IMR-90 (cell line): ENCODE data around the gene MRM2.

Experiments
- BHLHE40 ChIP-seq: fragments of 150-350 bp; IDR thresholded peaks from 2 replicates; pipeline ENCODE4 v1.6.1; 2016; ENCODE audit warnings: mild to moderate bottlenecking, low read depth, low read length
- CEBPB ChIP-seq: IDR thresholded peaks from 2 replicates; pipeline ENCODE4 v1.6.1; 2012; ENCODE audit warnings: low read depth, low read length, improper control_type of control experiment
- FOS ChIP-seq: fragments of 150-350 bp; IDR thresholded peaks from 2 replicates; pipeline ENCODE4 v1.6.1; 2016; ENCODE audit warnings: low read depth, low read length
- POLR2A ChIP-seq: IDR thresholded peaks from 2 replicates; pipeline ENCODE4 v1.6.1; 2012; ENCODE audit warnings: mild to moderate bottlenecking, low read depth, low read length
- RAD21 ChIP-seq: IDR thresholded peaks from 2 replicates; pipeline ENCODE4 v1.6.1; 2012; ENCODE audit warnings: low read length, improper control_type of control experiment
- RFX5 ChIP-seq: IDR thresholded peaks from 2 replicates; pipeline ENCODE4 v1.8.0; 2012; ENCODE audit warnings: low read depth, mild to moderate bottlenecking, low read length, moderate library complexity
- TF ChIP-seq, protein P1 (sequence below): conservative IDR thresholded peaks from 2 replicates; pipeline ENCODE4 v1.5.1; 2012; ENCODE audit warnings: mild to moderate bottlenecking, low read depth, low read length, improper control_type of control experiment
- TF ChIP-seq, protein P2 (sequence below): fragments of 150-350 bp; IDR thresholded peaks from 2 replicates; pipeline ENCODE4 v1.6.1; 2017; ENCODE audit warnings: mild to moderate bottlenecking, antibody characterized with exemption, low read length, low read depth
- TF ChIP-seq, protein P3 (sequence below): fragments of 150-350 bp; IDR thresholded peaks from 2 replicates; pipeline ENCODE4 v1.6.1; 2016; ENCODE audit warnings: low read depth, mild to moderate bottlenecking, low read length, moderate library complexity, borderline replicate concordance

DNA sequence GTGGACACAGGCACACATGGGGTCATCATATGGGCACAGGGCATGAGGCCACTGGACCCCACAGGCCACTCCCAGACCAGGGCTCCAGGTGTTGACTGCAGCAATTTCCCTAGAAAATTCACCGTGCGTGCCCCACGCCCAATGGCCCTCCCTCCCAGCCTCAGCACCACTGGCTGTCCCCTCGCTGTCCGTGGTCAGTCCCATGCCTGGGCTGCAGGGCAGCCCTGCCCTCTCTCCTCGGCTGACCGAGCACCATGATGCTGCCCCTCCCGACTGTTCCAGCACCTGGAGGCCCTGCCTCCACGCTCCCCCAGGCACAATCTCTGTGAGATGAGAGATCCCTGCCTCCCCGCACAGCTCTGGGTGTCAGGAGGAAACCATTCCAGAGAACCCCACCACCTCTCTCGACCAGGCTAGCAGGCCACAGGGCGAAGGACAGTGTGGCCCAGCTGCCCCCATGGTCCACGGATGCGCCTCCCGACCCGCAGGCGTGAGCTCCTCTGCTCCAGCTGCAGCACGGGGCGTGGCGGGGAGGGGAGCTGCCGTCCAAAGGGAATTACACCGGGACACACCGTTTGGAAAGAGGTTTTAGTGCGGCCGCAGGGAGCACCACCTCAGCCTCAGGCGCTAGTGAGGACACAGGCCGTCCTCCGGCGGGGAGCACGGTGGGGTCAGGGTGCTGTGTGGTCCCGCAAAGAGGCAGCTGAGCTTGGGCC is 12.6 kb upstream of the MRM2 start:
- TF ChIP-seq FOS (no peak), POLR2A (no peak), CEBPB (no peak), BHLHE40 (no peak), RFX5 (no peak), RAD21 (no peak)
- TF ChIP-seq, protein P1, sequence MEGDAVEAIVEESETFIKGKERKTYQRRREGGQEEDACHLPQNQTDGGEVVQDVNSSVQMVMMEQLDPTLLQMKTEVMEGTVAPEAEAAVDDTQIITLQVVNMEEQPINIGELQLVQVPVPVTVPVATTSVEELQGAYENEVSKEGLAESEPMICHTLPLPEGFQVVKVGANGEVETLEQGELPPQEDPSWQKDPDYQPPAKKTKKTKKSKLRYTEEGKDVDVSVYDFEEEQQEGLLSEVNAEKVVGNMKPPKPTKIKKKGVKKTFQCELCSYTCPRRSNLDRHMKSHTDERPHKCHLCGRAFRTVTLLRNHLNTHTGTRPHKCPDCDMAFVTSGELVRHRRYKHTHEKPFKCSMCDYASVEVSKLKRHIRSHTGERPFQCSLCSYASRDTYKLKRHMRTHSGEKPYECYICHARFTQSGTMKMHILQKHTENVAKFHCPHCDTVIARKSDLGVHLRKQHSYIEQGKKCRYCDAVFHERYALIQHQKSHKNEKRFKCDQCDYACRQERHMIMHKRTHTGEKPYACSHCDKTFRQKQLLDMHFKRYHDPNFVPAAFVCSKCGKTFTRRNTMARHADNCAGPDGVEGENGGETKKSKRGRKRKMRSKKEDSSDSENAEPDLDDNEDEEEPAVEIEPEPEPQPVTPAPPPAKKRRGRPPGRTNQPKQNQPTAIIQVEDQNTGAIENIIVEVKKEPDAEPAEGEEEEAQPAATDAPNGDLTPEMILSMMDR: no peak
- TF ChIP-seq, protein P2, sequence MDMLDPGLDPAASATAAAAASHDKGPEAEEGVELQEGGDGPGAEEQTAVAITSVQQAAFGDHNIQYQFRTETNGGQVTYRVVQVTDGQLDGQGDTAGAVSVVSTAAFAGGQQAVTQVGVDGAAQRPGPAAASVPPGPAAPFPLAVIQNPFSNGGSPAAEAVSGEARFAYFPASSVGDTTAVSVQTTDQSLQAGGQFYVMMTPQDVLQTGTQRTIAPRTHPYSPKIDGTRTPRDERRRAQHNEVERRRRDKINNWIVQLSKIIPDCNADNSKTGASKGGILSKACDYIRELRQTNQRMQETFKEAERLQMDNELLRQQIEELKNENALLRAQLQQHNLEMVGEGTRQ: no peak
- TF ChIP-seq, protein P3, sequence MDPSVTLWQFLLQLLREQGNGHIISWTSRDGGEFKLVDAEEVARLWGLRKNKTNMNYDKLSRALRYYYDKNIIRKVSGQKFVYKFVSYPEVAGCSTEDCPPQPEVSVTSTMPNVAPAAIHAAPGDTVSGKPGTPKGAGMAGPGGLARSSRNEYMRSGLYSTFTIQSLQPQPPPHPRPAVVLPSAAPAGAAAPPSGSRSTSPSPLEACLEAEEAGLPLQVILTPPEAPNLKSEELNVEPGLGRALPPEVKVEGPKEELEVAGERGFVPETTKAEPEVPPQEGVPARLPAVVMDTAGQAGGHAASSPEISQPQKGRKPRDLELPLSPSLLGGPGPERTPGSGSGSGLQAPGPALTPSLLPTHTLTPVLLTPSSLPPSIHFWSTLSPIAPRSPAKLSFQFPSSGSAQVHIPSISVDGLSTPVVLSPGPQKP: no peak
